Anterior cingulate cortex (tissue), 58 donors: ENCODE results near the gene SLC1A7.
A peak's percentile ranks its signal among the peaks of the same experiment; 100 is the strongest.

Experiments used
- DNase-seq, 58 donors: peaks; one replicate each; lab custom pipeline; 2025; lab: John Stamatoyannopoulos, UW

The SLC1A7 gene

DNA sequence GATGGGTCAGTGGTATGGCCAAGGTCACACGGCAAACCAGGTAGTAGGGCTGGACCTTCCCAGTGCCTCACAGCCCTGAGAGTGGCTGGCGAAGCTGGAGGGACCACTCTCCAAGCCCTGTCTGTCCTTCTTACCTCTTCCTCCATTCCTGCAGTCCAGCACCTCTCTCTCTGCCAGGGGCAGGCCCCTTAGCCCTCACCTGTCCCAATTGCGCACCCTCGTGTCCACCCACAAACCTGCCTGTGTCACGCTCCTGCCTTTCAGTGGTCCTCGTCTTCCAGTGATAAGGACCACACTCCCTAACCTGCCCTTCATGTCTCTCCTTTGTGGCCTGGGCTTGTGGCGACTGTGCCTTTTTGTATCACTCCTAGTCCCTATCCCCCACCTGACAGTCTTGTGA is 77.0 kb downstream of the SLC1A7 start:
- no peak for DNase-seq

GRCh38 chr1:53063744-53064515 is 78.5 kb downstream of the SLC1A7 start:
- DNase-seq, result no peak

DNA sequence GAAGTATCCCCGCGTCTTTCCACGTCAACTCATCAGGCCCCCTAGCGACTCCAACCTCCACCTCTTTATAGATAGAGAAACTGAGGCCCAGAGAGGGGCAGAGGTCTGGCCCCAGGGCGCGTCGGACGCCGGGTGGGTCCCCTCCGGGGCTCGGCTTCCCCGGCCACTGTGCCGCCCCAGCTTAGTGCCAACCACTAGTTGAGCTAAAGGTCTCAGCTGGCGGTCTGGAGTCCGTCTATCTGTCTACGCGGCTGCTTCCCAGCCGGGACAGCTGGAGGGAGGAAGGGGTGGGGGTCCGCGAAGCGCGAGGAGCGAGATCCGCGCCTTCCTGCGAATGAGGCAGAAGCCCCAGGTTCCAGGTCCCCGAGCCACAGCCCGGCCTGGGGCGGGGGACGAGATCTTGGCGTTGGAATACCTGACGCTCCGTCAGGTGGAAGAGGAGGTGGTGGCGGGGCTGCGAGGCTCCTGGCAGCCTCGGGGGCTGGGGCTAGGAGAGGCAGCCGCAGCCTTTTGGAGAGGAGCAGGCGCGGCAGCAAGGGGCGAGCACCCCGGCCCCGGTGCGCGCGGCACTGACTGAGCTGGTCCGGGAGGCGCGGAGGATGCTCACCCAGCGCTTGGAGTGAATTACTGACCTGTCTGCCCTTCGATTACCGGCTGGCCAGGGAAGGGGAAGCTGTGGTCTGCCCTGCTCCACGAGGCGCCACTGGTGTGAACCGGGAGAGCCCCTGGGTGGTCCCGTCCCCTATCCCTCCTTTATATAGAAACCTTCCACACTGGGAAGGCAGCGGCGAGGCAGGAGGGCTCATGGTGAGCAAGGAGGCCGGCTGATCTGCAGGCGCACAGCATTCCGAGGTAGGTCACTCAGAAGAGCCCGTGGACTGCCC is 79.5 kb downstream of the SLC1A7 start:
- no peak for DNase-seq

DNA sequence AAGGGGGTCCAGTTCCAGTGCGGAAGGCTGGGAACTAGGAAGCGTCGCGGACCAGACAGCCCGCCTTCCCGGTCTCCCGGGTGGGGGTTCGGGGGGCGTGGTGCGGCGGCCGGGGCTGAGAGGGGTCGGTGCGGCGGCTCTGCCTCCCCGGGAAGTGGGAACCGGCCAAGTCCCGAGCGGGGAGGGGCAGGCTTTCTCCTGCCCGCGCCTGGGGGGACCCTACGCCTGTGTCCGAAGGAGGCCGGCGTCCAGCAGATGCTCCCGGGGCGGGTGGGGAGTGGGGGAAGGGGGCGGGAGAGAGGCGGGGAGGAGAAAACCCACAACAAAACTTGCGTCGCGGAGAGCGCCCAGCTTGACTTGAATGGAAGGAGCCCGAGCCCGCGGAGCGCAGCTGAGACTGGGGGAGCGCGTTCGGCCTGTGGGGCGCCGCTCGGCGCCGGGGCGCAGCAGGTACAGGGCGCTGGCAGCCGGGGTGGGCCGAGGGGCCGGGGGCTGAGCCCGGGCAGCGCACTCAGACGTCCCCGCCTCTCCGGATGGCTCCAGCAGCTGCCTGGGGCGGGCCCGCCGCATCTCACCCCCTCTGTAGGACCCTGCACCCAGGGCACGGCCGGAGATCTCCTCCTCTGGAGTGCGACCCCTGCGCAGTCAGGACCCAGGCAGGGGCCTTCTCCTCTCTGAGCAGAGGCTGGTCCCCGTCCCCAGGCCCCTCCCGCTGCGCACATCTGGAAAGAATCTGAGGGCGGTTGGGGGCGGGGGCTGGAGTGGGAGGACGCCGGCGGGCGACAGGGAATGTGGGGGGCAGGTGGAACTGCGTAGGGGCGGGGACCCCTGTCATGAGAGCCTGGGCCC is 80.4 kb downstream of the SLC1A7 start, which contains the start of gene PODN:
Gene PODN (plus strand): TSS at position 355 of the 849 bp plus-strand sequence. CDS start 7,643 bp downstream, outside the sequence.
- DNase-seq, result peak in 1 of 58 donors; percentile 2

- DNase-seq, result peak in 2 of 58 donors; percentile 13 to 25
These were observed 81.1 kb downstream of the SLC1A7 start for GRCh38 chr1:53061123-53061858.

GRCh38 chr1:53060579-53060978 is 81.9 kb downstream of the SLC1A7 start:
- no peak for DNase-seq

DNA sequence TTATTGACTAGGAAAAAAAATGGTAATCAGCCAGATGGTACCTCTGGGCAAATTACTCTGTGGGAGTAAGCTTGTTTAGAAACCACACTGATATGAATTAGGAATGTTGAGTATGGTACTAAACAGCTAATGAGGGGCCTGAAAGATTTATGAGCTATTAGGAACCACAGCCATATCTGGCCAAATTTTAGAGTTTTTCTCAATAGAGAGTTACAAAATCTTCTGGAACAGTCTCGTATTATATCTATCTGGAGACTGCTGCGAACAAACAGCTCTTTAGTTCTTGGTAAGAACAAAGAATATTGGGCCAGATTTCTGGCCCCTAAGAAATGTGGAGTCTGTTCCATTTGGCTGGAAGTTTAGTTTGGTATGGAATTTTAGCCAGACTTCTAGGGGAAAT is 85.3 kb downstream of the SLC1A7 start:
- no peak for DNase-seq

- no peak for DNase-seq
These were observed 90.8 kb downstream of the SLC1A7 start for GRCh38 chr1:53051676-53052075.

DNA sequence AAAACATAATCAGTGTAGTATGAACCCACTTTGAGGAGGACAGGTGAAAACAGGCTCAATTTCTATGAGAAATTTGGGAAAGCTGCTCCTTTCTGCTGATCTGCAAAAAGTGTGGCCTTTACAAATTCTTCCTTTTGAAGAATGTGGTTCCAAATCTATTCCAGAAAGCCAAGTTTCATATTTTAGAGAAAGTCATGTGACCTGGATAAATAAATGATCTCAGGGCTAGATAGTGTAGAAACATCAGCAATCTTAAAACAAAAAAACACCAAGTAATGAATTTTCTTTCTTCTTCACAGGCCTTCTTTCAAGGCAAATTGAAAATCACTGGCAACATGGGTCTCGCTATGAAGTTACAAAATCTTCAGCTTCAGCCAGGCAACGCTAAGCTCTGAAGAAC is 92.1 kb downstream of the SLC1A7 start:
- no peak for DNase-seq

DNA sequence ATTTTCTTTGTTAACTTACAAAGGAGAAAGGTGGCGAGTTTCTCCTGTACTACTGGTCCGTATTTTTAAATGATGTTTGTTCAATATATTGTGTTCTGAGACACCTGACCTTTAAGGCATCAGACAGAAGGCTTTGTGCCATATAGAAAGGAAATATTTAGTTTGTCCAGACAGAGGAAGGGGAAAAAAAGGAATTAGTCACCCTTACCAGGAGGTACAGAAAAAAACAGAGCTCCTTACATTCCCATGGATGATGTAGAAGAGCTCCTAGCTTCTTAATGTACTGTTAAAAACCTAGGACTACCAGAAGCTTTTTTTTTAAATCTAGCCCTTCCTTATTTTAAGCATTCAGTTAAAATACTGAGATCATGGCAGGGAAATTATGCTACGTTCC is 92.9 kb downstream of the SLC1A7 start:
- DNase-seq, result no peak

- peak in 34 of 58 donors; percentile 3 to 64 (median 28) for DNase-seq
These were observed 93.4 kb downstream of the SLC1A7 start for GRCh38 chr1:53048960-53049573.

DNA sequence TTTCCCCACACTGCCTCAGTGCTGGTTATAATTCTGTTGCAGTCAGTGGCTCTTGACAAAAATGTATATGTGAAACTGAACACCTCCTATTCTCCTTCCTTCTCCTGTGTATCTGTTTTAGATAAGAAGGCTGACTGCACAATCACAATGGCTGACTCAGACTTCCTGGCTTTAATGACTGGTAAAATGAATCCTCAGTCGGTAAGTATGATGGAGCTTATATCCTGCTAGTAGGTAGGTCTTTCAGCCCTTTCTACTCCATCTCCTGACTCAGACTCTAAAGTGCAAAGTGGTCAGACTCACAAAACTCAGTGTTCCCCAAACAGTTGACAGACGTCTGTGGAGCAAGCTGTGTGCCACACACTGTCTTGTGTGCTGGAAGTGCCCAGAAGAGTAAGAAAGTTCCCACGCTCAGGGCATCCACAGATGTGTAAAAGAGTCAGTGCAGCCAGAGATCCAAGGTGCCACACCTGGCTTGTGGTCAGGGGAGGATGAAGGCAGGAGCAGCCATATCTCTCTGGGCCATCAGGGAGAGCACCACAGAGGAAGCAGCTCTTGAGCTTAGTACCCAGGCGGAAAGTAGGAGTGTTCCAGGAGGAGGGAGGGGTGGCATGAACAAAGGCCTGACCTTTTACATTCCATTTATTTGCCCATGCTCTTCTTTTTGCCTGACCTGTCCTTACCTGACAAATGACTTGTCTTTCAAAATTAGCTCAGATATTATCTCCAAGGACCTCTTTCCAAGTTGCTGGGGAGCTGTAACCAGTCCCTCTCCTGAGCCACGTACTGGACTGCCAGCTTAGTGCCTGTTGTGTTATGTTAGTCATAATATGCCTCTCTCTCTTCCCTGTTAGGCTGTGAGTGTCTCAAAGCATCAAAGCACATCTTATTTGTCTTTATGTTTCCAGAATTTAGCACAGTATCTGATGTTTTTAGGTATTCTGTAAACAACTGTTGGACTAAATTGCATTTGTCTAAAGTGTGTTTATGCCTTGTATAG is 94.4 kb downstream of the SLC1A7 start:
- DNase-seq, result no peak

GRCh38 chr1:53046930-53047329 is 95.5 kb downstream of the SLC1A7 start:
- peak in 1 of 58 donors; percentile 6 for DNase-seq

DNA sequence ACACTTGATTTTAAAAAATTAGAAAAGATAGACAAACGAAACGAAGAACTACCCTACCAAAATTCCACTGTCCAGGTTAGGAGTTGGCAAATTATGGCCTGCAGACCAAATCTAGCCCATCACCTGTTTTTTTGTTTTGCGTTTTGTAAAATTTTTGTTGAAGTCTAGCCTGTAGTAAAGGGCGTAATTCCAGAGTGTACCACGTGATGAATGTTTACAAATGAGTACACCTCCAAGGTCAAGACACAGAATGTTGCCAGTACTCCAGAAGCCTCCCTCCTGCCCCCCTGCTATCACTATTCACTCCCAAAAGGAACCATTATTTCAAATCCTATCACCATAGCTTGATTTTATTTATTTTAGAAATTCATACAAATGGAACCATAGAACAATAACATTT is 97.5 kb downstream of the SLC1A7 start:
- DNase-seq, result no peak

DNA sequence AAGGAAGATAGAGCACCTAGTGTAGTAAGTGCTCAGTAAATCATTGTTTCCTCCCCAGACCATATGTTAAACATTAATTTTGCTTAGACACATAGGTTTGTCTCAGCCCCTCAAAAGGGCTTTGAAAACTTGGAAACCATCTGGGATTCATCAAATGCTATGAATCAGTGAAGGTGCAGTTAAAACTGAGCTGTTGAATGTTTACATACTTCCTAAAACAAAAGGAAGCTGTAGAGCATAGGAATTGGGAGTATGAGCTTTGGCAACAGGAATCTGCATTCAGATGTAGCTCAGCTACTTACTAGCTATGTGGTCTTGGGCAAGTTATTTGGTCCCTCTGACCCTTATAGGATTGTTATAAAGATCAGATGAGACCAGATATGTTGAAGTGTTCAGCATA is 99.2 kb downstream of the SLC1A7 start:
- no peak for DNase-seq

DNA sequence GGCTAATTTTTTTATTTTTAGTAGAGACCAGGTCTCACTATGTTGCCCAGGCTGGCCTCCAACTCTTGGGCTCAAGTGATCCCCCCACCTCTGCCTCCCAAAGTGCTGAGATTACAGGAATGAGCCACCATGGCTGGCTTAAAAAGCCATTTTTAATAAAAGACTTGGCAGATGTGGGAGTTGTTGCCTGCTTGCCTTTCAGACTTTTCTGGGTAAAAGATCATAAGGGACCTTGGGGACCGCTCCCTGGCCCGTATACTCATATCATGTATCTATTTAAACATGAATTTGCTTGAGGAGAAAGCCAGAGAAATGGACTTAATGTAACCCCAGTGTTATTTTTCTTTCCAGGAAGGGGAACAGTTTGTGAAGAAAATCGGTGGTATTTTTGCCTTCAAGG is 103.9 kb downstream of the SLC1A7 start:
- DNase-seq, result no peak
